Heart left ventricle (tissue), 13 donors: Measurements from ENCODE around the gene KIRREL1.

Experiments used
- POLR2A ChIP-seq, 2 donors: fragments of 450-650 bp; IDR thresholded peaks; one replicate each; pipeline ENCODE4 v1.6.1; 2017; ENCODE audit warnings: antibody characterized with exemption in 2 of 2, mild to moderate bottlenecking in 2 of 2, moderate library complexity in 2 of 2
- TF ChIP-seq, protein P1 (sequence below), 12 donors: fragments of 200-600 bp; sonication (generic) in 4 of 12; IDR thresholded peaks; one replicate each; pipeline versions ENCODE4 v1.5.0 to v1.8.0; 2018 to 2022; ENCODE audit warnings: antibody characterized with exemption in 12 of 12, mild to moderate bottlenecking in 5 of 12
- donor health status: ischemic (EF 13 %, LVEDD 7.1; RV severe dilation, severe dysfunction).
- donor health status: DM: no; HTN: yes; CAD: no.
- donor health status: DM: no; HTN: no; CAD: no.
- donor health status: ischemic (EF 25% LVEDD 6.9; RV normal size, moderate dysfunction).
- donor health status: ischemic (EF 25% LVEDD 5.7; RV mildly dilated, moderate dysfunction).
- donor health status: ischemic (EF 35%, LVEDD 5.7; RV mildly dilated, moderate dysfunction).
- donor health status: nonischemic (EF 11% LVEDD 7.7; RV severe dilation, severe dysfunction).
- donor health status: DM: yes; HTN: yes; CAD: no.
- donor health status: PGD.
- donor health status: ischemic (EF 29% LVEDD 5.4; RV normal size, mild dysfunction).
- donor health status: nonischemic (EF 23%, LVEDD 6.1; RV moderate dilation, normal function).

DNA sequence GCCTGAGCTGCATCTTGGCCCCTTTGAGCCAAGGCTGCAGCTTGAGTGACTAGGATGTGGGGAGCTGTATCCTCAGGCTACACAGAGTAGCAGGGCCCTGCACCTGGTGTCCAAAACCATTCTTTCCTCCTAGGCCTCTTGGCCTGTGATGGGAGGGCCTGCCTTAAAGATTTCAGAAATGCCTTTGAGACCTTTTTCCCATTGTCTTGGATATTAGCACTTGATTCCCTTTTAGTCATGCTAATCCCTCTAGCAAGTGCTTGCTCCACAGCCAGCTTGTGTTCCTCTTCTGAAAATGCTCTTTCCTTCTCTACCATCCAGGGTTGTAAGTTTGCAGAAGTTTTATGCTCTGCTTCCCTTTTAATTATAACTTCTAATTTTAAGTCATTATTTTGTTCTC, 21.7 kb upstream of the KIRREL1 start:
- TF ChIP-seq, protein P1, sequence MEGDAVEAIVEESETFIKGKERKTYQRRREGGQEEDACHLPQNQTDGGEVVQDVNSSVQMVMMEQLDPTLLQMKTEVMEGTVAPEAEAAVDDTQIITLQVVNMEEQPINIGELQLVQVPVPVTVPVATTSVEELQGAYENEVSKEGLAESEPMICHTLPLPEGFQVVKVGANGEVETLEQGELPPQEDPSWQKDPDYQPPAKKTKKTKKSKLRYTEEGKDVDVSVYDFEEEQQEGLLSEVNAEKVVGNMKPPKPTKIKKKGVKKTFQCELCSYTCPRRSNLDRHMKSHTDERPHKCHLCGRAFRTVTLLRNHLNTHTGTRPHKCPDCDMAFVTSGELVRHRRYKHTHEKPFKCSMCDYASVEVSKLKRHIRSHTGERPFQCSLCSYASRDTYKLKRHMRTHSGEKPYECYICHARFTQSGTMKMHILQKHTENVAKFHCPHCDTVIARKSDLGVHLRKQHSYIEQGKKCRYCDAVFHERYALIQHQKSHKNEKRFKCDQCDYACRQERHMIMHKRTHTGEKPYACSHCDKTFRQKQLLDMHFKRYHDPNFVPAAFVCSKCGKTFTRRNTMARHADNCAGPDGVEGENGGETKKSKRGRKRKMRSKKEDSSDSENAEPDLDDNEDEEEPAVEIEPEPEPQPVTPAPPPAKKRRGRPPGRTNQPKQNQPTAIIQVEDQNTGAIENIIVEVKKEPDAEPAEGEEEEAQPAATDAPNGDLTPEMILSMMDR (IDR thresholded peaks at IDR 0.05), result no peak
- TF ChIP-seq POLR2A (IDR thresholded peaks at IDR 0.05), result no peak
